HG03571 (cell line): ENCODE measurements around the gene GPHN.
A peak's percentile ranks its signal among the peaks of the same experiment; 100 is the strongest.

Experiments
- ATAC-seq: cut with Tn5 transposase; IDR thresholded peaks from one replicate; pipeline ENCODE4 v1.9.1; 2021; ENCODE audit not compliant: unreplicated experiment

Gene GPHN

GRCh38 chr14:66596241-66596985, 88.5 kb downstream of the GPHN start:
- ATAC-seq = no peak

DNA sequence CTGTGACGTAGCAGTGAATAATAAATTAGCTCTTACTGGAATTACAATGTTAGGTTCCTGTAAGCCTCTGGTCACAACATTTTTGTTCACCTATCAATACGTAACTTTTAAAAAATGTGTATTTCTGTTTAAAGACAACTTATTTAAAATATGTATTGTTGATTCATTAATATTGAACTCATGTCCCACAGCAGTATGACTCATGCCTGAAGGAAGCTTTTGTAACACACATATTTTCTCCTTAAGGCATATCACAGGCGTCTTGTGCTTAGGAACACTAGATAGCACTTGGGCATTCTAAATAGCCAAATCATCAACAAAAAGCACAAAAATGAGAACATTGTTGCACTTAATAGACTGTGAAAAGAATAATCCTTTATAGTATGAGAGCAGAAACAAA, 92.5 kb downstream of the GPHN start:
- ATAC-seq = no peak

GRCh38 chr14:66601932-66602578, 94.1 kb downstream of the GPHN start:
- no peak for ATAC-seq

DNA sequence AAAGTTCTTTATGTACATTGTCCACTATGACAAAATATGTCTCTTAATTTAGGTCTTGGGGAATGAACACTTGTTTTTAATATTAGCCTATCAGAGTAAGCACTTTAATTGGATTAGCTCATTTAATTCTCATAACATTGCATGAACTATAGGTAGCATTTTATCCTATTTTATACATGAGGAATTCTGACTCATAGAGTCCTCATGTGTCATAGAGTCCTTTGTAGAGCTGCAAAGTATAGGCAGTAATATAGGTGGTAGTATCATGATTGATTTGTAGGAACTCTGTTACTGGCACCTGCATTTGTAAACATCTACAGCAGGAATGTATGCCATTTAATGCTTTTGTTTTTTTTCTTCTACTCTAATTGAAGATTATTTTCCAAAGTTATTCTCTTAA, 96.0 kb downstream of the GPHN start:
- no peak for ATAC-seq

- ATAC-seq = no peak
Measured at GRCh38 chr14:66606826-66607225, 98.9 kb downstream of the GPHN start.

DNA sequence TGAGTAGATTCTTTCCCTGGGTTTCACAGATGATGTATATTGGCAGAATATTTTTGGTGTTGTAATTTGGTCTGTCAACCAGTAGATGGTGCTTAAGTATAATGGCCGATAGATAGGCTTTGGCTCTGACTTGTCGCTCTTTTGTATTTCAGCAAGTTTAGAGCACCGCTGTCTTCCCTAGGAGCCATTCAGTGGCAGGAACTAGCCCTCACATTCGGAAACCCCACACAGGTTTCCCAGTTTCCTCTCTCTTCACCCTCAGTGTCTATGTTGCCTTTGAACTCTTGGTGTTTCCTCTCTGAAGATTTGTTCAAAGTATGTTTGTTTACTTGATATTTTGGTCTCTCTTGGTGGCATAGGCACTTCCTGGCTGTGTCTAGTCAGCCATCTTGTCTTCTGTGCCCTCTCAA, 102.2 kb downstream of the GPHN start:
- ATAC-seq = no peak

GRCh38 chr14:66613344-66613743, 105.4 kb downstream of the GPHN start:
- no peak for ATAC-seq

DNA sequence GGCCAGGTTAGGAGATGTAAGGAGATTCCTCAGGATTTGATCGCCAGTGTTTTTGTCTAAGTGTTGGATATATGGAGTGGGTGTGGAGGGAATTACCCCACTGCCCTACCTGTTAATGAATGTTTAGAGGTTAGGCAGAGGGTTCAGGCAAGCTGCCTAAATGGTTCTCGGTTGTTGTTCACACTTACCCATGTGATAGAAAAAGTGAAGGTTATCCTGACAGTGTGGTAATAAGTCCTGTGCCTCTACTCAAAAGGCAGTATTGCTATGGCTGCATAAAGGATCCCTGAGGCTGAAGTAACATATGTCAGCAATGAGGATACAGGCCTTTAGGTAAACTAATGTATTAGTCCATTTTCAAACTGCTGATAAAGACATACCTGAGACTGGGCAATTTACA, 112.0 kb downstream of the GPHN start:
- ATAC-seq = no peak

DNA sequence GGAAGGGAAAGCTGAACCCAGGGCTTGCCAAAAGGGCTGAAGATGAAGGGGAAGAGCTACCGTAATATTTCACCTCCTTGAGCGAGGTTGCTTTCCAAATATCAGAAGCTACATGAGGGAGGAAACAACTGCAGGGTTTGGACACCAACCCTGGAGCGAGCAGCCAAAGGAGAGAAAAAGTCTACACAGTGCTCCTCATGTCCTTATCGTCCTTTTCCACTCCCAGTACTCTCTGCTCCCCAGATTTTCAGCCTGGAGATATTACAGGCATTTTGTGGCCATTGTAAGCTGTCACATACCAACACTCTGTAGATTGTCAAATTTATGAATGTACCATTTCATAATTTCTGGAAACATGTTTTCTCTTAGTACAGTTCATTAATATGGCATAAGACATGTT, 115.9 kb downstream of the GPHN start:
- no peak for ATAC-seq

- no peak for ATAC-seq
Measured at GRCh38 chr14:66624336-66624937, 116.5 kb downstream of the GPHN start.

DNA sequence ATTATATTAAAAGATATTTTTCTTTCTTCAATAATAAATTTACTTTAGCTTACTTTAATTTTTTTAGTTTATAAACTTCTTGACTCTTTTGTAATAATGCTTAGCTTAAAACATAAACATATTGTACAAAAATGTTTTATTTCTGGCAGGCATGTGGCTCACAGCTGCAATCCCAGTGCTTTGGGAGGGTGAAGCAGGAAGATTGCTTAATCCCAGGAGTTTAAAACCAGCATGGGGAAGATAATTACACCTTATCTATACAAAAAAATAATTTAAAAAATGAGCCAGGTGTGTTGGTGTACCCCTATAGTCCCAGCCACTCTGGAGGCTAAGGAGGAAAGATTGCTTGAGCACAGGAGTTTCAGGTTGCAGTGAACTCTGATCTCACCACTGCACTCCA, 120.7 kb downstream of the GPHN start:
- ATAC-seq = no peak

GRCh38 chr14:66629499-66629898, 121.6 kb downstream of the GPHN start:
- no peak for ATAC-seq

GRCh38 chr14:66634876-66635275, 126.9 kb downstream of the GPHN start:
- ATAC-seq = no peak

GRCh38 chr14:66635435-66635834, 127.5 kb downstream of the GPHN start:
- no peak for ATAC-seq

- no peak for ATAC-seq
Measured at GRCh38 chr14:66636240-66636639, 128.3 kb downstream of the GPHN start.

GRCh38 chr14:66638689-66639088, 130.7 kb downstream of the GPHN start:
- no peak for ATAC-seq

GRCh38 chr14:66641861-66642635, 134.1 kb downstream of the GPHN start:
- ATAC-seq = no peak

DNA sequence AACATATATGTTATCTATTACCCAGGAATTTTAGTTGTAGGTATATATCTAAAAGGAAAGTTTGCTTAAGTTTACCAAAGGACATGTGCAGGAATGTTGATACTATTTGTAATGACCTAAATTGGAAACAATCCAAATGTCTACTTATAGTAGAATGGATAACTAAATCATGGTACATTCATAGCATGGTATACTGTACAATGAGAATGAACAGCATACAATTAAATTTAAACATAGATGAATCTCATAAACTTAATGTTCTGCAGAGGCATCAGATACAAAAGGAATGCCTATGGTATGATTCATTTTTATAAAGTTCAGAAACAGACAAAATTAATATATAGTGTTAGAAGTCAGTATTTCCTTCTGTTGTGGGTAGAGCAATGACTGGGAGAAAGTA, 135.4 kb downstream of the GPHN start:
- ATAC-seq = no peak

GRCh38 chr14:66645716-66646115, 137.8 kb downstream of the GPHN start:
- no peak for ATAC-seq

DNA sequence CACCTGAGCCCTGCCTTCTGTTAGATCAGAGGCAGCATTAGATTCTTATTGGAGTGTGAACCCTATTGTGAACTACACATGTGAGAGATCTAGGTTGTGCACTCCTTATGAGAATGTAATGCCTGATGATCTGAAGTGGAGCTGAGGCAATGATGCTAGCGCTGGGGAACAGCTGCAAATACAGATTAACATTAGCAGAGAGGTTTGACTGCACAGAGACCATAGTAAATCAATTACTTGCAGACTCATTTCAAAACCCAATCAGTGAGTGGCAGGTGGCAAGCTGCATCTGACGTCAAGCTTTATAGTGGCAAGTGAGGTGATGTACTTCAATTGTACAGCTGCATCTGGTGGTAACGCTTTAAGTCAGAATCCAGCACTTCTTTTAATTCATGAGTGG, 141.6 kb downstream of the GPHN start:
- peak; percentile 56 for ATAC-seq

DNA sequence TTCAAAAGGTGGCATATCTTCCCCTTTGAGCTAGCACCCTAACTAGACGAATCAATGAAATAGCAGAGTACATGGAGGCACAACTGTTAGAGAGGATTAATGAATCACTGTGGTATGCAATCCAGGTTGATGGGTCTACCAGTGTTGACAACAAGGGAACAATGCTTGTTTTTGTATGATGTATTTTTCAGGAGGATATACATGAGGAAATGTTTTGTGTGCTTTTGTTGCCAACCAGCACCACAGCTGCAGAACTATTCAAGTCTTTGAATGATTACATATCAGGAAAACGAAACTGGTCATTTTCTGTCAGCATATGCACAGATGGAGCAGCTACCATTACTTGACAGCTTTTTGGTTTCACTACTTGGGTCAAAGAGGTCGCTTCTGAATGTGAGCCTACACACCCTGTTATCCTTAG, 142.6 kb downstream of the GPHN start:
- ATAC-seq = no peak
